Skin epidermis (tissue), 12 donors: ENCODE results near the gene ZNF770.
A peak's percentile ranks its signal among the peaks of the same experiment; 100 is the strongest.

Experiments used
- H3K27ac ChIP-seq, 21 experiments: fragments of 200-600 bp; sonication (generic) in 11 of 21; one replicate each; pipeline ENCODE4 v1.5.0; 2020; ENCODE audit warnings: mild to moderate bottlenecking in 3 of 21, inconsistent platforms in 2 of 21, moderate library complexity in 2 of 21
- H3K4me3 ChIP-seq, 7 experiments: fragments of 200-600 bp; sonication (generic) in 2 of 7; one replicate each; pipeline ENCODE4 v1.5.0; 2020; ENCODE audit warnings: inconsistent platforms in 2 of 7, mild to moderate bottlenecking in 2 of 7, moderate library complexity in 1 of 7

The ZNF770 gene

GRCh38 chr15:34988027-34988902 is at the start of gene ZNF770:
TSS of gene ZNF770 (minus strand) at chr15:34988287. CDS start at chr15:34983434, 4,853 bp downstream.
- peak within 1 kb of the TSS; percentile 76 to 89 (median 85) for H3K4me3 ChIP-seq

GRCh38 chr15:35028235-35028984 is 40.3 kb upstream of the ZNF770 start:
- Histone ChIP-seq H3K4me3 (no peak overlapping the region), H3K27ac (no peak overlapping the region)

More at GRCh38 chr15:34988027-34988902, at the start of gene ZNF770:
- peak within 1 kb of the TSS; percentile 49 to 99 (median 98) for H3K27ac ChIP-seq

GRCh38 chr15:35023804-35024203 is 35.7 kb upstream of the ZNF770 start:
- Histone ChIP-seq H3K4me3 (no peak overlapping the region), H3K27ac (peak overlapping the region in 2 of 21 experiments; percentile 4 to 13)

- H3K27ac ChIP-seq, result no peak overlapping the region
Observed at GRCh38 chr15:35020974-35021373, 32.9 kb upstream of the ZNF770 start.

GRCh38 chr15:35019404-35020327 is 31.6 kb upstream of the ZNF770 start:
- H3K27ac ChIP-seq, result peak overlapping the region in 2 of 21 experiments; percentile 4 to 42
- no peak overlapping the region for H3K4me3 ChIP-seq

More at GRCh38 chr15:35020974-35021373, 32.9 kb upstream of the ZNF770 start:
- H3K4me3 ChIP-seq, result no peak overlapping the region

GRCh38 chr15:35014241-35014640 is 26.2 kb upstream of the ZNF770 start:
- Histone ChIP-seq H3K27ac (no peak overlapping the region), H3K4me3 (no peak overlapping the region)

GRCh38 chr15:35013370-35013769 is 25.3 kb upstream of the ZNF770 start:
- Histone ChIP-seq H3K4me3 (no peak overlapping the region), H3K27ac (no peak overlapping the region)

- no peak overlapping the region for H3K4me3 ChIP-seq
- no peak overlapping the region for H3K27ac ChIP-seq
Observed at GRCh38 chr15:35007397-35007796, 19.3 kb upstream of the ZNF770 start.

GRCh38 chr15:35005933-35006332 is 17.8 kb upstream of the ZNF770 start:
- H3K4me3 ChIP-seq, result no peak overlapping the region
- H3K27ac ChIP-seq, result no peak overlapping the region

GRCh38 chr15:35003928-35004327 is 15.8 kb upstream of the ZNF770 start:
- H3K4me3 ChIP-seq, result no peak overlapping the region
- no peak overlapping the region for H3K27ac ChIP-seq

- Histone ChIP-seq H3K27ac (peak overlapping the region in 5 of 21 experiments; percentile 17 to 42 (median 25)), H3K4me3 (no peak overlapping the region)
Observed at GRCh38 chr15:35000511-35000910, 12.4 kb upstream of the ZNF770 start.

GRCh38 chr15:34999906-35000305 is 11.8 kb upstream of the ZNF770 start:
- no peak overlapping the region for H3K4me3 ChIP-seq

GRCh38 chr15:34994925-34995324 is 6.8 kb upstream of the ZNF770 start:
- peak overlapping the region in 15 of 21 experiments; percentile 26 to 75 (median 59) for H3K27ac ChIP-seq
- H3K4me3 ChIP-seq, result no peak overlapping the region

More at GRCh38 chr15:34999906-35000305, 11.8 kb upstream of the ZNF770 start:
- H3K27ac ChIP-seq, result peak overlapping the region in 4 of 21 experiments; percentile 23 to 42 (median 31)

GRCh38 chr15:34993877-34994276 is 5.8 kb upstream of the ZNF770 start:
- H3K4me3 ChIP-seq, result no peak overlapping the region
- peak overlapping the region in 10 of 21 experiments; percentile 0 to 75 (median 50) for H3K27ac ChIP-seq

- no peak overlapping the region for H3K4me3 ChIP-seq
- H3K27ac ChIP-seq, result peak overlapping the region in 9 of 21 experiments; percentile 0 to 75 (median 60)
Observed at GRCh38 chr15:34993412-34993811, 5.3 kb upstream of the ZNF770 start.

- peak overlapping the region; percentile 49 to 99 (median 98) for H3K27ac ChIP-seq
Observed at GRCh38 chr15:34987609-34988026, 469 bp downstream of the ZNF770 start.

GRCh38 chr15:34986771-34987480 is 1.2 kb downstream of the ZNF770 start:
- Histone ChIP-seq H3K27ac (peak overlapping the region in 19 of 21 experiments; percentile 25 to 99 (median 98)), H3K4me3 (peak overlapping the region; percentile 76 to 89 (median 85))

More at GRCh38 chr15:34987609-34988026, 469 bp downstream of the ZNF770 start:
- peak overlapping the region; percentile 76 to 89 (median 85) for H3K4me3 ChIP-seq

- H3K27ac ChIP-seq, result peak overlapping the region in 16 of 21 experiments; percentile 14 to 99 (median 97)
Observed at GRCh38 chr15:34986326-34986725, 1.8 kb downstream of the ZNF770 start.

More at GRCh38 chr15:34986326-34986725, 1.8 kb downstream of the ZNF770 start:
- peak overlapping the region; percentile 76 to 89 (median 85) for H3K4me3 ChIP-seq
